H1 (cell line): ENCODE measurements around the gene CMBL. TPM values are rescaled to one million over a fixed set of nuclear protein-coding genes. Genes with fewer than 3 reads are reported as not detected.

Experiments used
- polyA plus RNA-seq, 7 experiments: library from polyadenylated mRNA; depleted of rRNA in 3 of 7; stranded (reverse) in 5 of 7; unstranded in 2 of 7; fragments of >200 nt in 5 of 7; fragments of 200-250 nt in 2 of 7; gene quantifications; 1 replicate in 5 of 7; 2 replicates in 1 of 7; 4 replicates in 1 of 7; pipeline versions ENCODE4 v1.2.1 to v1.2.3, GENCODE V29; 2011 to 2013; ENCODE audit warnings: missing spikeins in 2 of 7, mixed read lengths in 2 of 7
- total RNA-seq: library from RNA; stranded (reverse); fragmentation: NEBNext Ultra II Directional; extraction: Animal tissue kit (Norgen Biotek cat#: 25700); gene quantifications from 2 replicates; pipeline ENCODE4 v1.2.1, GENCODE V29; 2021
- TF ChIP-seq, protein P1 (sequence below): fragments of 300-600 bp; sonication (generic); IDR thresholded peaks from 2 replicates; pipeline ENCODE4 v1.7.1; 2012; ENCODE audit warnings: low read length, moderate library complexity, mild to moderate bottlenecking, inconsistent platforms; ENCODE audit not compliant: insufficient replicate concordance

Gene CMBL
- total and polyA plus RNA-seq, 2 of the 8 experiments (the other 6 are each of a cell fraction or from before 2014, with no cell fraction given) = 27.9 to 32.1 TPM

DNA sequence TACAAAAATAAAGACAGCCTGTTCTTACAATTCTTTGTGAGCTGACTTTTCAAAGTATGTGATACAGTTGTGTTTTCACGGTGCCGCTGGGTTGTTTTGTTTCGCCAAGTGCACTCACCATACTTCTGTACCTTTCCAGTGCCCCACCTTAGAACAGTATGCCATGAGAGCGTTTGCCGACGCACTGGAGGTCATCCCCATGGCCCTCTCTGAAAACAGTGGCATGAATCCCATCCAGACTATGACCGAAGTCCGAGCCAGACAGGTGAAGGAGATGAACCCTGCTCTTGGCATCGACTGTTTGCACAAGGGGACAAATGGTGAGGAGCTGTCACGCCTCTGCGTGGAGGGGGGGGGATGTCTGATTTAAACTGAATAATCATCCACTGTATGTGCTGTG lies 44.7 kb downstream of the CMBL start (continued):
- TF ChIP-seq, protein P1, sequence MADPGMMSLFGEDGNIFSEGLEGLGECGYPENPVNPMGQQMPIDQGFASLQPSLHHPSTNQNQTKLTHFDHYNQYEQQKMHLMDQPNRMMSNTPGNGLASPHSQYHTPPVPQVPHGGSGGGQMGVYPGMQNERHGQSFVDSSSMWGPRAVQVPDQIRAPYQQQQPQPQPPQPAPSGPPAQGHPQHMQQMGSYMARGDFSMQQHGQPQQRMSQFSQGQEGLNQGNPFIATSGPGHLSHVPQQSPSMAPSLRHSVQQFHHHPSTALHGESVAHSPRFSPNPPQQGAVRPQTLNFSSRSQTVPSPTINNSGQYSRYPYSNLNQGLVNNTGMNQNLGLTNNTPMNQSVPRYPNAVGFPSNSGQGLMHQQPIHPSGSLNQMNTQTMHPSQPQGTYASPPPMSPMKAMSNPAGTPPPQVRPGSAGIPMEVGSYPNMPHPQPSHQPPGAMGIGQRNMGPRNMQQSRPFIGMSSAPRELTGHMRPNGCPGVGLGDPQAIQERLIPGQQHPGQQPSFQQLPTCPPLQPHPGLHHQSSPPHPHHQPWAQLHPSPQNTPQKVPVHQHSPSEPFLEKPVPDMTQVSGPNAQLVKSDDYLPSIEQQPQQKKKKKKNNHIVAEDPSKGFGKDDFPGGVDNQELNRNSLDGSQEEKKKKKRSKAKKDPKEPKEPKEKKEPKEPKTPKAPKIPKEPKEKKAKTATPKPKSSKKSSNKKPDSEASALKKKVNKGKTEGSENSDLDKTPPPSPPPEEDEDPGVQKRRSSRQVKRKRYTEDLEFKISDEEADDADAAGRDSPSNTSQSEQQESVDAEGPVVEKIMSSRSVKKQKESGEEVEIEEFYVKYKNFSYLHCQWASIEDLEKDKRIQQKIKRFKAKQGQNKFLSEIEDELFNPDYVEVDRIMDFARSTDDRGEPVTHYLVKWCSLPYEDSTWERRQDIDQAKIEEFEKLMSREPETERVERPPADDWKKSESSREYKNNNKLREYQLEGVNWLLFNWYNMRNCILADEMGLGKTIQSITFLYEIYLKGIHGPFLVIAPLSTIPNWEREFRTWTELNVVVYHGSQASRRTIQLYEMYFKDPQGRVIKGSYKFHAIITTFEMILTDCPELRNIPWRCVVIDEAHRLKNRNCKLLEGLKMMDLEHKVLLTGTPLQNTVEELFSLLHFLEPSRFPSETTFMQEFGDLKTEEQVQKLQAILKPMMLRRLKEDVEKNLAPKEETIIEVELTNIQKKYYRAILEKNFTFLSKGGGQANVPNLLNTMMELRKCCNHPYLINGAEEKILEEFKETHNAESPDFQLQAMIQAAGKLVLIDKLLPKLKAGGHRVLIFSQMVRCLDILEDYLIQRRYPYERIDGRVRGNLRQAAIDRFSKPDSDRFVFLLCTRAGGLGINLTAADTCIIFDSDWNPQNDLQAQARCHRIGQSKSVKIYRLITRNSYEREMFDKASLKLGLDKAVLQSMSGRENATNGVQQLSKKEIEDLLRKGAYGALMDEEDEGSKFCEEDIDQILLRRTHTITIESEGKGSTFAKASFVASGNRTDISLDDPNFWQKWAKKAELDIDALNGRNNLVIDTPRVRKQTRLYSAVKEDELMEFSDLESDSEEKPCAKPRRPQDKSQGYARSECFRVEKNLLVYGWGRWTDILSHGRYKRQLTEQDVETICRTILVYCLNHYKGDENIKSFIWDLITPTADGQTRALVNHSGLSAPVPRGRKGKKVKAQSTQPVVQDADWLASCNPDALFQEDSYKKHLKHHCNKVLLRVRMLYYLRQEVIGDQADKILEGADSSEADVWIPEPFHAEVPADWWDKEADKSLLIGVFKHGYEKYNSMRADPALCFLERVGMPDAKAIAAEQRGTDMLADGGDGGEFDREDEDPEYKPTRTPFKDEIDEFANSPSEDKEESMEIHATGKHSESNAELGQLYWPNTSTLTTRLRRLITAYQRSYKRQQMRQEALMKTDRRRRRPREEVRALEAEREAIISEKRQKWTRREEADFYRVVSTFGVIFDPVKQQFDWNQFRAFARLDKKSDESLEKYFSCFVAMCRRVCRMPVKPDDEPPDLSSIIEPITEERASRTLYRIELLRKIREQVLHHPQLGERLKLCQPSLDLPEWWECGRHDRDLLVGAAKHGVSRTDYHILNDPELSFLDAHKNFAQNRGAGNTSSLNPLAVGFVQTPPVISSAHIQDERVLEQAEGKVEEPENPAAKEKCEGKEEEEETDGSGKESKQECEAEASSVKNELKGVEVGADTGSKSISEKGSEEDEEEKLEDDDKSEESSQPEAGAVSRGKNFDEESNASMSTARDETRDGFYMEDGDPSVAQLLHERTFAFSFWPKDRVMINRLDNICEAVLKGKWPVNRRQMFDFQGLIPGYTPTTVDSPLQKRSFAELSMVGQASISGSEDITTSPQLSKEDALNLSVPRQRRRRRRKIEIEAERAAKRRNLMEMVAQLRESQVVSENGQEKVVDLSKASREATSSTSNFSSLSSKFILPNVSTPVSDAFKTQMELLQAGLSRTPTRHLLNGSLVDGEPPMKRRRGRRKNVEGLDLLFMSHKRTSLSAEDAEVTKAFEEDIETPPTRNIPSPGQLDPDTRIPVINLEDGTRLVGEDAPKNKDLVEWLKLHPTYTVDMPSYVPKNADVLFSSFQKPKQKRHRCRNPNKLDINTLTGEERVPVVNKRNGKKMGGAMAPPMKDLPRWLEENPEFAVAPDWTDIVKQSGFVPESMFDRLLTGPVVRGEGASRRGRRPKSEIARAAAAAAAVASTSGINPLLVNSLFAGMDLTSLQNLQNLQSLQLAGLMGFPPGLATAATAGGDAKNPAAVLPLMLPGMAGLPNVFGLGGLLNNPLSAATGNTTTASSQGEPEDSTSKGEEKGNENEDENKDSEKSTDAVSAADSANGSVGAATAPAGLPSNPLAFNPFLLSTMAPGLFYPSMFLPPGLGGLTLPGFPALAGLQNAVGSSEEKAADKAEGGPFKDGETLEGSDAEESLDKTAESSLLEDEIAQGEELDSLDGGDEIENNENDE = no peak
